Tibial artery (tissue), 4 donors: ENCODE measurements around the gene RAB33B.
A peak's percentile ranks its signal among the peaks of the same experiment; 100 is the strongest.
"Not testable (repeated sequence)": the region's sequence is repeated elsewhere in the genome, so short reads cannot be mapped to it uniquely, and the experiment has no call there.

Experiments used
- DNase-seq, 2 donors: peaks; one replicate each; pipeline ENCODE4 v3.0.0-alpha.2; 2019
- H3K27ac ChIP-seq, 2 donors: fragments of 200-600 bp; sonication (generic) in 1 of 2; 1 replicate in 1 of 2; 2 replicates in 1 of 2; pipeline ENCODE4 v1.5.1; 2018 to 2019; ENCODE audit warnings: mild to moderate bottlenecking in 1 of 2
- H3K27me3 ChIP-seq, 2 donors: fragments of 200-600 bp; sonication (generic) in 1 of 2; one replicate each; pipeline versions ENCODE4 v1.5.1 to v1.6.0; 2016 to 2019
- H3K36me3 ChIP-seq, 3 donors: fragments of 200-600 bp; sonication (generic) in 2 of 3; one replicate each; pipeline ENCODE4 v1.5.1; 2016 to 2019; ENCODE audit warnings: mild to moderate bottlenecking in 2 of 3
- H3K4me1 ChIP-seq, 4 donors: fragments of 200-600 bp; sonication (generic) in 2 of 4; 1 replicate in 3 of 4; 2 replicates in 1 of 4; pipeline ENCODE4 v1.5.1; 2016 to 2019
- H3K4me3 ChIP-seq, 2 donors: fragments of 200-600 bp; sonication (generic) in 1 of 2; 1 replicate in 1 of 2; 2 replicates in 1 of 2; pipeline ENCODE4 v1.5.1; 2018 to 2019; ENCODE audit warnings: mild to moderate bottlenecking in 2 of 2
- H3K9me3 ChIP-seq, 3 donors: fragments of 200-600 bp; sonication (generic) in 1 of 3; one replicate each; pipeline ENCODE4 v1.5.1; 2016 to 2019
- intact Hi-C: fragments of 100-400 bp; cut with DNase I; formaldehyde crosslinking; loops from one replicate; pipeline ENCODE4 v1.15.0; 2023; ENCODE audit warnings: low total_unique reads
- TF ChIP-seq, protein P1 (sequence below), 2 experiments: fragments of 200-600 bp in 1 of 2; fragments of 450-650 bp in 1 of 2; IDR thresholded peaks; one replicate each; pipeline ENCODE4 v1.5.1; 2017 to 2019; ENCODE audit warnings: antibody characterized with exemption in 2 of 2, mild to moderate bottlenecking in 1 of 2, moderate library complexity in 1 of 2

RAB33B gene

DNA sequence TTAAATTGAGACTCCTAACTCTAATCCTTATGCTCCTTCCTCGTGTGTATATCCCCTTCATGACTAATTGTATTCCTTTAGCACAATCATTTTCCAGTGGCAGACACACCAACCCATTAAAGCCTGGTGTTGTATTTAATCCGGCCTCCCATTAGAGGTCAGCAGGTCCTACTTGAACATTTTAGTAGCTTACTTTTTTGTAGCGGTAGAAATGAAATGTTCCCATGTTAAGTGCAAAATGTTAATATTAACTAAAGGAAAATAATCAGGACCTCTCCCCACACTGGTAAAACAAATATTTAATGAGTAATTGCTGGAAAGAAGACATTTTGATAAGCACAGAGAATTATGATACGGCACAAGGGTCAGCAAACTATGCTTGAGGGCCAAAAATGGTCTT, 3.4 kb downstream of the RAB33B start:
- no peak for DNase-seq
- Histone ChIP-seq H3K4me1 (peaks cover 0 to 78% (median 25%) of the 10 kb centered on the region in 4 donors), H3K9me3 (no peaks in the 10 kb centered on the region), H3K36me3 (no peaks in the 10 kb centered on the region), H3K27ac (peak overlapping the region in 1 of 2 donors; percentile 89), H3K27me3 (no peaks in the 10 kb centered on the region), H3K4me3 (peak overlapping the region; percentile 78 to 82)
- TF ChIP-seq, protein P1, sequence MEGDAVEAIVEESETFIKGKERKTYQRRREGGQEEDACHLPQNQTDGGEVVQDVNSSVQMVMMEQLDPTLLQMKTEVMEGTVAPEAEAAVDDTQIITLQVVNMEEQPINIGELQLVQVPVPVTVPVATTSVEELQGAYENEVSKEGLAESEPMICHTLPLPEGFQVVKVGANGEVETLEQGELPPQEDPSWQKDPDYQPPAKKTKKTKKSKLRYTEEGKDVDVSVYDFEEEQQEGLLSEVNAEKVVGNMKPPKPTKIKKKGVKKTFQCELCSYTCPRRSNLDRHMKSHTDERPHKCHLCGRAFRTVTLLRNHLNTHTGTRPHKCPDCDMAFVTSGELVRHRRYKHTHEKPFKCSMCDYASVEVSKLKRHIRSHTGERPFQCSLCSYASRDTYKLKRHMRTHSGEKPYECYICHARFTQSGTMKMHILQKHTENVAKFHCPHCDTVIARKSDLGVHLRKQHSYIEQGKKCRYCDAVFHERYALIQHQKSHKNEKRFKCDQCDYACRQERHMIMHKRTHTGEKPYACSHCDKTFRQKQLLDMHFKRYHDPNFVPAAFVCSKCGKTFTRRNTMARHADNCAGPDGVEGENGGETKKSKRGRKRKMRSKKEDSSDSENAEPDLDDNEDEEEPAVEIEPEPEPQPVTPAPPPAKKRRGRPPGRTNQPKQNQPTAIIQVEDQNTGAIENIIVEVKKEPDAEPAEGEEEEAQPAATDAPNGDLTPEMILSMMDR (IDR thresholded peaks at IDR 0.05), result no peak
- intact Hi-C loops, result no loop called here

DNA sequence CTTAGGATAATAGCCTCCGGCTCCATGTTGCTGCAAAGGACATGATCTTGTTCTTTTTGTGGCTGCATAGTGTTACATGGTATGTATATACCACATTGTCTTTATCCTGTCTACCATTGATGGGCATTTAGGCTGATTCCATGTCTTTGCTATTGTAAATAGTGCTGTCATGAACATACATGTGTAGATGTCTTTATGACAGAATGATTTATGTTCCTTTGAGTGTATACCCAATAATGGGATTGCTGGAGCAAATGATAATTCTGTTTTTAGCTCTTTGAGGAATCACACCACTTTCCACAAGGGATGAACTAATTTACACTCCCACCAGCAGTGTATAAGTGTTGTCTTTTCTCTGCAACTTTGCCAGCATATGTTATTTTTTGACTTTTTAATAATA, 4.6 kb downstream of the RAB33B start:
- H3K4me1 ChIP-seq, result peaks cover 4 to 81% (median 24%) of the 10 kb centered on the region in 4 donors
- H3K36me3 ChIP-seq, result no peaks in the 10 kb centered on the region
- intact Hi-C loops, result no loop called here
- DNase-seq, result no peak
- no peaks in the 10 kb centered on the region for H3K9me3 ChIP-seq
- H3K27ac ChIP-seq, result peak overlapping the region in 1 of 2 donors; percentile 89
- TF ChIP-seq, protein P1 (IDR thresholded peaks at IDR 0.05), result no peak
- no peak overlapping the region for H3K4me3 ChIP-seq
- no peaks in the 10 kb centered on the region for H3K27me3 ChIP-seq

DNA sequence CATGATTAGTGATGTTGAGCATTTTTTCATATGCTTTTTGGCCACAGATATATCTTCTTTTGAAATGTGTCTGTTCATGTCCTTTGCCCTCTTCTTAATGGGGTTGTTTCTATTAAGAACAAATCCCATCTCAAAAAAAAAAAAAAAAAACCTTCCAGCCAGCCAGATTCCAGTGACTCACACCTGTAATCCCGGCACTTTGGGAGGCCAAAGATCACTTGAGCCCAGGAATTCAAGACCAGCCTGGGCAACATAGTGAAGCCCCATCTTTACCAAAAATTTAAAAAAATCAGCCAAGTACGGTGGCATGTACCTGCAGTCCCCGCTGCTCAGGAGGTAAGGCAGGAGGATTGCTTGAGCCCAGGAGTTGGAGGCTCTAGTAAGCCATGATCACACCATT, 5.1 kb downstream of the RAB33B start:
- Histone ChIP-seq H3K36me3 (no peaks in the 10 kb centered on the region), H3K4me1 (peaks cover 4 to 85% (median 26%) of the 10 kb centered on the region in 4 donors), H3K27me3 (no peaks in the 10 kb centered on the region), H3K27ac (no peak overlapping the region), H3K9me3 (no peaks in the 10 kb centered on the region), H3K4me3 (no peak overlapping the region)
- no peak for DNase-seq
- intact Hi-C loops, result no loop called here
- TF ChIP-seq, protein P1 (IDR thresholded peaks at IDR 0.05), result no peak

DNA sequence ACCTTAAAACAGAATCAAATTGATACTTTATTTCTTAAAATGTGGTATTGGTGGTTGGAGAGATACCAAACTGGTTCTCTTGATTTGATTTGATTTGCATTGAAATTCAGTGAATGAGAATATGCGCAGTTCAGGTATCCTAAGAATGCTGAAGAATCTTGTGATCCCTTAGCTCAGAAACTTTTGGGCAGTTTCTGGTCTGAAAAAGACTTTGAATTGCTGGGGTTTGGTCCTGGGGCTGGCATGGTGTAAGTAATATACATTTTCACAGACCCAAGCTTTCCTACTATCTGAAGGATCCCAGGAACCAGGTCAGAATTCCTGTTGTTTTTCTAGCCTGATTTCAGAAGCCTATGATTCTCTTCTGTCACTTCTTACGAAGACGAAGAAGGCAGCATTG, 6.6 kb downstream of the RAB33B start:
- Histone ChIP-seq H3K9me3 (no peaks in the 10 kb centered on the region), H3K27ac (peak overlapping the region in 1 of 2 donors; percentile 43), H3K27me3 (no peaks in the 10 kb centered on the region), H3K4me3 (no peak overlapping the region), H3K36me3 (no peaks in the 10 kb centered on the region), H3K4me1 (peaks cover 4 to 83% (median 26%) of the 10 kb centered on the region in 4 donors)
- DNase-seq, result no peak
- TF ChIP-seq, protein P1 (IDR thresholded peaks at IDR 0.05), result no peak
- intact Hi-C loops, result no loop called here

DNA sequence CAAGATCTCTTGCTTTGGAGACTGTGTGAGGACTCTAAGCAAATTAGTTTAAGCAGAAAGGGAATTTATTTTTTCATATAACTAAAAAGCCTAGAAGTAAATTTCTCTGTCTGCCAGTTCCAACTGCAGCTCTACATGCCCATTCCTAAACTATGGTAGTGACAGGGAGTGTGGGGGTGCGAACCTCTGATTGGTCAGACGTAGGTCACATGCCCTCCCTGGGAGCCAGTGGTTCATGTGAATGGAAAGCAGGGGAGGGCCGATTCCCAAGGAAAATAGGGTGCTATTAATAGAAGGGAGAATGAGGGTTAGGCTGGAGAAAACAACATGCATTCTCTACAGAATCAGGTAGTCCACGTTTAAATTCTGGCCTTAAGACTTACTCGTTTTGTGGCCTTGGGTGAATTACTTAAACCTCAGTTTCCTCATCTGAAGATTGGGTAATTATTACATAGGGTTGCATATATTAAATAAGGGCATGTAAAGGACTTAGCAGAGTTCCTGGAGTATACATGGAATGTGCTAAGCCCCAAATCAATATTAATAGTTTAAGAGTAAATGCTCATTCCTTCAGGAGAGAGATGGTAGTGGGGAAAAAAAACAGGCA, 7.2 kb downstream of the RAB33B start:
- TF ChIP-seq, protein P1 (IDR thresholded peaks at IDR 0.05), result no peak
- intact Hi-C loops, result no loop called here
- Histone ChIP-seq H3K27ac (peak overlapping the region; percentile 38 to 43), H3K4me1 (peaks cover 4 to 79% (median 24%) of the 10 kb centered on the region in 4 donors), H3K27me3 (no peaks in the 10 kb centered on the region), H3K9me3 (no peaks in the 10 kb centered on the region), H3K36me3 (no peaks in the 10 kb centered on the region), H3K4me3 (no peak overlapping the region)
- peak in 1 of 2 donors; percentile 73 for DNase-seq

DNA sequence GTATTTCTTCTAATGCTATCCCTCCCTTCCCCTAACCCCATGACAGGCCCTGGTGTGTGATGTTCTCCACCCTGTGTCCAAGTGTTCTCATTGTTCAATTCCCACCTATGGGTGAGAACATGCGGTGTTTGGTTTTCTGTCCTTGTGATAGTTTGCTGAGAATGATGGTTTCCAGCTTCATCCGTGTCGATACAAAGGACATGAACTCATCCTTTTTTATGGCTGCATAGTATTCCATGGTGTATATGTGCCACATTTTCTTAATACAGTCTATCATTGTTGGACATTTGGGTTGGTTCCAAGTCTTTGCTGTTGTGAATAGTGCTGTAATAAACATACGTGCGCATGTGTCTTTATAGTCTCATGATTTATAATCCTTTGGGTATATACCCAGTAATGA, 10.6 kb downstream of the RAB33B start:
- H3K36me3 ChIP-seq, DNase-seq, H3K27ac ChIP-seq, intact Hi-C loops, H3K9me3 ChIP-seq, H3K27me3 ChIP-seq, H3K4me3 ChIP-seq: not testable (repeated sequence)
- H3K4me1 ChIP-seq, result peaks cover 4 to 55% (median 12%) of the 10 kb centered on the region in 4 donors
